GM21528 (cell line): ENCODE results near the gene CBX4.

Experiments used
- ATAC-seq: cut with Tn5 transposase; IDR thresholded peaks from one replicate; pipeline ENCODE4 v1.9.1; 2021; ENCODE audit warnings: mild to moderate bottlenecking, moderate library complexity; ENCODE audit not compliant: unreplicated experiment, low FRiP score

The CBX4 gene

GRCh38 chr17:79814974-79815835 lies 24.0 kb downstream of the CBX4 start:
- ATAC-seq: no peak

- ATAC-seq: no peak
Measured at GRCh38 chr17:79814127-79814973, 24.9 kb downstream of the CBX4 start.

- ATAC-seq: no peak
Measured at GRCh38 chr17:79813297-79814126, 25.7 kb downstream of the CBX4 start.

GRCh38 chr17:79812353-79813258 lies 26.6 kb downstream of the CBX4 start:
- no peak for ATAC-seq

GRCh38 chr17:79811868-79812352 lies 27.3 kb downstream of the CBX4 start:
- no peak for ATAC-seq

GRCh38 chr17:79811011-79811867 lies 28.0 kb downstream of the CBX4 start:
- ATAC-seq: no peak

GRCh38 chr17:79810130-79811010 lies 28.9 kb downstream of the CBX4 start:
- ATAC-seq: no peak

GRCh38 chr17:79809530-79810129 lies 29.6 kb downstream of the CBX4 start:
- ATAC-seq: no peak

GRCh38 chr17:79808763-79809529 lies 30.3 kb downstream of the CBX4 start:
- no peak for ATAC-seq

- ATAC-seq: no peak
Measured at GRCh38 chr17:79806863-79807720, 32.1 kb downstream of the CBX4 start.

- no peak for ATAC-seq
Measured at GRCh38 chr17:79806446-79806760, 32.8 kb downstream of the CBX4 start.

GRCh38 chr17:79804856-79805696 lies 34.2 kb downstream of the CBX4 start:
- no peak for ATAC-seq

GRCh38 chr17:79803997-79804855 lies 35.0 kb downstream of the CBX4 start:
- ATAC-seq: no peak

- ATAC-seq: no peak
Measured at GRCh38 chr17:79803421-79803996, 35.7 kb downstream of the CBX4 start.
